Astrocyte (in vitro differentiated cells and primary cell): Measurements from ENCODE around the gene SGCD. TPM values are rescaled to one million over a fixed set of nuclear protein-coding genes. Genes with fewer than 3 reads are reported as not detected.

ENCODE experiments used
- DNase-seq: peaks from one replicate; pipeline ENCODE4 v3.0.0-alpha.2; 2010; ENCODE audit warnings: low read depth
- FAIRE-seq: peaks from 2 replicates; lab custom pipeline; 2011; peaks lifted over from hg19 to GRCh38; lab: Jason Lieb, UNC
- H2AFZ ChIP-seq: 2 replicates; pipeline ENCODE4 v1.6.0; 2012; ENCODE audit warnings: low read depth, low read length, inconsistent platforms
- H3K27ac ChIP-seq: 2 replicates; pipeline ENCODE4 v1.5.1; 2011; ENCODE audit warnings: low read depth, low read length, inconsistent platforms
- H3K27me3 ChIP-seq: 2 replicates; pipeline ENCODE4 v1.6.0; 2011; ENCODE audit warnings: low read length, inconsistent platforms; ENCODE audit not compliant: insufficient read depth
- H3K36me3 ChIP-seq: 2 replicates; pipeline ENCODE4 v1.5.1; 2011; ENCODE audit warnings: low read length, inconsistent platforms; ENCODE audit not compliant: insufficient read depth
- H3K4me1 ChIP-seq: 2 replicates; pipeline ENCODE4 v1.5.1; 2011; ENCODE audit warnings: low read length, inconsistent platforms; ENCODE audit not compliant: insufficient read depth
- H3K4me2 ChIP-seq: 2 replicates; pipeline ENCODE4 v1.6.0; 2012; ENCODE audit warnings: low read length, inconsistent platforms
- H3K4me3 ChIP-seq: 2 replicates; pipeline ENCODE4 v1.5.1; 2011; ENCODE audit warnings: low read depth, mild to moderate bottlenecking, low read length, inconsistent platforms; ENCODE audit not compliant: insufficient read depth
- H3K79me2 ChIP-seq: 2 replicates; pipeline ENCODE4 v1.6.0; 2012; ENCODE audit warnings: mild to moderate bottlenecking, low read length, inconsistent platforms; ENCODE audit not compliant: insufficient read depth
- H3K9ac ChIP-seq: 2 replicates; pipeline ENCODE4 v1.6.0; 2012; ENCODE audit warnings: mild to moderate bottlenecking, low read length, inconsistent platforms
- H3K9me3 ChIP-seq: 2 replicates; pipeline ENCODE4 v1.5.1; 2012; ENCODE audit warnings: low read depth, mild to moderate bottlenecking, low read length, inconsistent platforms; ENCODE audit not compliant: insufficient read depth
- H4K20me1 ChIP-seq: 2 replicates; pipeline ENCODE4 v1.6.0; 2012; ENCODE audit warnings: low read length, inconsistent platforms; ENCODE audit not compliant: insufficient read depth
- H3K27ac Mint-ChIP-seq: one replicate; pipeline ENCODE4 v1.8.0; 2021; ENCODE audit warnings: mild to moderate bottlenecking, mixed read lengths; ENCODE audit not compliant: unreplicated experiment
- H3K27me3 Mint-ChIP-seq: one replicate; pipeline ENCODE4 v1.8.0; 2021; ENCODE audit warnings: low read depth, mixed read lengths; ENCODE audit not compliant: unreplicated experiment
- H3K36me3 Mint-ChIP-seq: one replicate; pipeline ENCODE4 v1.8.0; 2021; ENCODE audit warnings: low read depth, mixed read lengths; ENCODE audit not compliant: unreplicated experiment
- H3K4me1 Mint-ChIP-seq: one replicate; pipeline ENCODE4 v1.8.0; 2021; ENCODE audit warnings: low read depth, mixed read lengths; ENCODE audit not compliant: unreplicated experiment
- H3K4me3 Mint-ChIP-seq: one replicate; pipeline ENCODE4 v1.8.0; 2021; ENCODE audit warnings: mild to moderate bottlenecking, moderate library complexity, mixed read lengths; ENCODE audit not compliant: unreplicated experiment
- H3K9me3 Mint-ChIP-seq: one replicate; pipeline ENCODE4 v1.8.0; 2021; ENCODE audit warnings: mild to moderate bottlenecking, mixed read lengths; ENCODE audit not compliant: unreplicated experiment
- CTCF ChIP-seq: IDR thresholded peaks from 2 replicates; pipeline ENCODE4 v1.5.1; 2011; ENCODE audit warnings: low read depth, mild to moderate bottlenecking, inconsistent platforms, low read length, moderate library complexity; ENCODE audit not compliant: insufficient read depth
- EZH2 ChIP-seq: IDR thresholded peaks from 2 replicates; pipeline ENCODE4 v1.6.1; 2012; ENCODE audit warnings: mild to moderate bottlenecking, low read length, inconsistent platforms; ENCODE audit not compliant: insufficient read depth
- total RNA-seq: library from RNA; stranded (reverse); gene quantifications from 2 replicates; pipeline ENCODE4 v1.2.1, GENCODE V29; 2021

SGCD gene
- total RNA-seq, 1 donor from 2014 or later: 2.9 TPM

GRCh38 chr5:156354571-156354970, 27.6 kb downstream of the SGCD start:
- H3K9me3 Mint-ChIP-seq: no peaks in the 10 kb centered on the region
- FAIRE-seq: no peak

GRCh38 chr5:156356238-156356637, 29.3 kb downstream of the SGCD start:
- H2AFZ ChIP-seq: no peak overlapping the region
- Mint-ChIP-seq H3K36me3 (no peaks in the 10 kb centered on the region), H3K27ac (peak overlapping the region; percentile 55), H3K4me1 (peaks cover 30% of the 10 kb centered on the region), H3K4me3 (no peak overlapping the region), H3K27me3 (no peaks in the 10 kb centered on the region), H3K9me3 (no peaks in the 10 kb centered on the region)
- H4K20me1 ChIP-seq: no peaks in the 10 kb centered on the region
- no peaks in the 10 kb centered on the region for H3K79me2 ChIP-seq
- no peak for FAIRE-seq
- no peak for DNase-seq
- no peaks in the 10 kb centered on the region for H3K27me3 ChIP-seq
- H3K4me2 ChIP-seq: no peak overlapping the region
- no peak overlapping the region for H3K27ac ChIP-seq
- no peak overlapping the region for H3K4me3 ChIP-seq
- H3K9ac ChIP-seq: no peak overlapping the region
- no peak for TF ChIP-seq CTCF
- TF ChIP-seq EZH2: no peak
- H3K4me1 ChIP-seq: no peaks in the 10 kb centered on the region
- H3K9me3 ChIP-seq: no peaks in the 10 kb centered on the region
- H3K36me3 ChIP-seq: no peaks in the 10 kb centered on the region

More at GRCh38 chr5:156354571-156354970, 27.6 kb downstream of the SGCD start:
- H3K9ac ChIP-seq: no peak overlapping the region
- H3K4me3 ChIP-seq: no peak overlapping the region
- H3K4me3 Mint-ChIP-seq: no peak overlapping the region
- H3K27me3 Mint-ChIP-seq: no peaks in the 10 kb centered on the region
- H3K27ac Mint-ChIP-seq: peak overlapping the region; percentile 15
- H3K27me3 ChIP-seq: no peaks in the 10 kb centered on the region
- DNase-seq: no peak
- no peaks in the 10 kb centered on the region for H3K36me3 ChIP-seq
- H3K4me1 Mint-ChIP-seq: peaks cover 20% of the 10 kb centered on the region
- H3K36me3 Mint-ChIP-seq: no peaks in the 10 kb centered on the region
- no peak for TF ChIP-seq CTCF
- TF ChIP-seq EZH2: no peak
- no peak overlapping the region for H3K4me2 ChIP-seq
- no peaks in the 10 kb centered on the region for H4K20me1 ChIP-seq
- no peaks in the 10 kb centered on the region for H3K4me1 ChIP-seq
- no peak overlapping the region for H3K27ac ChIP-seq
- no peaks in the 10 kb centered on the region for H3K9me3 ChIP-seq
- no peaks in the 10 kb centered on the region for H3K79me2 ChIP-seq
- no peak overlapping the region for H2AFZ ChIP-seq

GRCh38 chr5:156359476-156359875, 32.5 kb downstream of the SGCD start:
- Mint-ChIP-seq H3K4me3 (peak overlapping the region; percentile 57), H3K9me3 (peaks cover 4% of the 10 kb centered on the region), H3K27ac (peak overlapping the region; percentile 99), H3K27me3 (no peaks in the 10 kb centered on the region), H3K4me1 (peaks cover 39% of the 10 kb centered on the region), H3K36me3 (no peaks in the 10 kb centered on the region)
- H3K27ac ChIP-seq: no peak overlapping the region
- H3K4me1 ChIP-seq: no peaks in the 10 kb centered on the region
- no peak overlapping the region for H2AFZ ChIP-seq
- H4K20me1 ChIP-seq: no peaks in the 10 kb centered on the region
- FAIRE-seq (peak; percentile 76), DNase-seq (peak; percentile 85)
- H3K79me2 ChIP-seq: no peaks in the 10 kb centered on the region
- H3K9me3 ChIP-seq: no peaks in the 10 kb centered on the region
- no peak overlapping the region for H3K9ac ChIP-seq
- no peaks in the 10 kb centered on the region for H3K36me3 ChIP-seq
- no peak overlapping the region for H3K4me3 ChIP-seq
- no peak overlapping the region for H3K4me2 ChIP-seq
- no peaks in the 10 kb centered on the region for H3K27me3 ChIP-seq
- TF ChIP-seq CTCF (no peak), EZH2 (no peak)
